ENCODE data around the gene LMO1. TPM values are rescaled to one million over a fixed set of nuclear protein-coding genes. Genes with fewer than 3 reads are reported as not detected.

The LMO1 gene
- total and polyA plus RNA-seq, 10 of the 15 experiments (the other 5 are each of a cell fraction or from before 2014, with no cell fraction given), result not detected

DNA sequence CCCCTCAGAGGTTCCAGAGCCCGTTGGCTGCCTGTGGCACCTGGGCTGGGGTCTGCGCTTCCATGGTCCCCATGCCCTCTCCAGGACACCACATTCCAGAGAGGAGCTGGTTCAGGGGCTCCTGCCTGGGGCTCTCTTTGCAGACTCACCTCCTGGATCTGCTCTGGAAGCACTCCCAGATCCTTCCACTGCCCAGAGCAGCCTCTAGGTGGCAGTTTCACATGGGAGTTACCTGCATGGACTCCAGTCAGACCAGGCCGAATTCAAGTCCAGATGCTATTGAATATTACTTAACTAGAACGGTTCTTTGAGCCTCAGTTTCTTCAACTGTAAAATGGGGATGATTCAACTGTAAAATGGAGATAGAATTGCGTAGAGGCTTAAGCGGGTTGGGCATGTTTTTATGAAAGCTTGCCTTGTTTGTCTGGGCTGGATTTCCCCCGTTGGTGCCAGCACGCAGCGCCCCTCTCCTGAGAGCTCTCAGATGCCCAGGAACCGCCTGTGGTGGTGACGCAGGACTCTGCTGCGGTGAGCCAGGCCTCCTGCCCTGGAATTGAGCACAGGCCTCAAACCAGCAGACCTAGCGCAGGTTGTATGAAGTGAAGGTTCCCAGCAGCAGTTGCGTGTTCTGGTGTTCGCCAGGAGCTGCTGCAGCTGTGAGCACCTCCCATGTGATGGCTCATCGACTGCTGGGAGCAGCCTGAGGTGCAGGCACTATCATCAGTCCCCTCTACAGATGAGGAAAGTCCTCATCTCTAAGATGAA, 44.2 kb downstream of the LMO1 start:
- POLR2A ChIA-PET, result no interaction called here
- in situ Hi-C loops (cut with MboI) (no loop called here), intact Hi-C loops (cut with micrococcal nuclease; ENCODE audit: unreplicated experiment) (loop anchor here (10.0 kb wide), 2 partner anchors 385 to 735 kb away; no protein-coding TSS in a partner anchor)
- TF ChIP-seq HDAC6 (IDR thresholded peaks at IDR 0.05; ENCODE audit: unreplicated experiment) (no peak), IRF4 (IDR thresholded peaks at IDR 0.05; ENCODE audit: low read depth, low read length) (0 out of 2 replicates have a peak, but pooled peaks have one; percentile 34), ZNF24 (IDR thresholded peaks at IDR 0.05) (no peak), SMC3 (IDR thresholded peaks at IDR 0.05; ENCODE audit: borderline replicate concordance, low read length) (peak; percentile 35; the same call in 1 of the 2 replicates), KAT2A (conservative IDR thresholded peaks at IDR 0.05; ENCODE audit: control insufficient read depth, low read depth, low read length) (no peak), RAD21 (IDR thresholded peaks at IDR 0.05; ENCODE audit: insufficient read depth, low read depth, low read length) (peak; percentile 41), HCFC1 (IDR thresholded peaks at IDR 0.05; ENCODE audit: low read length) (no peak), ESRRA (IDR thresholded peaks at IDR 0.05; ENCODE audit: low read length) (no peak)
- TF ChIP-seq, protein P1, sequence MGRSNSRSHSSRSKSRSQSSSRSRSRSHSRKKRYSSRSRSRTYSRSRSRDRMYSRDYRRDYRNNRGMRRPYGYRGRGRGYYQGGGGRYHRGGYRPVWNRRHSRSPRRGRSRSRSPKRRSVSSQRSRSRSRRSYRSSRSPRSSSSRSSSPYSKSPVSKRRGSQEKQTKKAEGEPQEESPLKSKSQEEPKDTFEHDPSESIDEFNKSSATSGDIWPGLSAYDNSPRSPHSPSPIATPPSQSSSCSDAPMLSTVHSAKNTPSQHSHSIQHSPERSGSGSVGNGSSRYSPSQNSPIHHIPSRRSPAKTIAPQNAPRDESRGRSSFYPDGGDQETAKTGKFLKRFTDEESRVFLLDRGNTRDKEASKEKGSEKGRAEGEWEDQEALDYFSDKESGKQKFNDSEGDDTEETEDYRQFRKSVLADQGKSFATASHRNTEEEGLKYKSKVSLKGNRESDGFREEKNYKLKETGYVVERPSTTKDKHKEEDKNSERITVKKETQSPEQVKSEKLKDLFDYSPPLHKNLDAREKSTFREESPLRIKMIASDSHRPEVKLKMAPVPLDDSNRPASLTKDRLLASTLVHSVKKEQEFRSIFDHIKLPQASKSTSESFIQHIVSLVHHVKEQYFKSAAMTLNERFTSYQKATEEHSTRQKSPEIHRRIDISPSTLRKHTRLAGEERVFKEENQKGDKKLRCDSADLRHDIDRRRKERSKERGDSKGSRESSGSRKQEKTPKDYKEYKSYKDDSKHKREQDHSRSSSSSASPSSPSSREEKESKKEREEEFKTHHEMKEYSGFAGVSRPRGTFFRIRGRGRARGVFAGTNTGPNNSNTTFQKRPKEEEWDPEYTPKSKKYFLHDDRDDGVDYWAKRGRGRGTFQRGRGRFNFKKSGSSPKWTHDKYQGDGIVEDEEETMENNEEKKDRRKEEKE (IDR thresholded peaks at IDR 0.05), result no peak
- TF ChIP-seq, protein P2, sequence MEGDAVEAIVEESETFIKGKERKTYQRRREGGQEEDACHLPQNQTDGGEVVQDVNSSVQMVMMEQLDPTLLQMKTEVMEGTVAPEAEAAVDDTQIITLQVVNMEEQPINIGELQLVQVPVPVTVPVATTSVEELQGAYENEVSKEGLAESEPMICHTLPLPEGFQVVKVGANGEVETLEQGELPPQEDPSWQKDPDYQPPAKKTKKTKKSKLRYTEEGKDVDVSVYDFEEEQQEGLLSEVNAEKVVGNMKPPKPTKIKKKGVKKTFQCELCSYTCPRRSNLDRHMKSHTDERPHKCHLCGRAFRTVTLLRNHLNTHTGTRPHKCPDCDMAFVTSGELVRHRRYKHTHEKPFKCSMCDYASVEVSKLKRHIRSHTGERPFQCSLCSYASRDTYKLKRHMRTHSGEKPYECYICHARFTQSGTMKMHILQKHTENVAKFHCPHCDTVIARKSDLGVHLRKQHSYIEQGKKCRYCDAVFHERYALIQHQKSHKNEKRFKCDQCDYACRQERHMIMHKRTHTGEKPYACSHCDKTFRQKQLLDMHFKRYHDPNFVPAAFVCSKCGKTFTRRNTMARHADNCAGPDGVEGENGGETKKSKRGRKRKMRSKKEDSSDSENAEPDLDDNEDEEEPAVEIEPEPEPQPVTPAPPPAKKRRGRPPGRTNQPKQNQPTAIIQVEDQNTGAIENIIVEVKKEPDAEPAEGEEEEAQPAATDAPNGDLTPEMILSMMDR (IDR thresholded peaks at IDR 0.05 in 2 of 3, conservative IDR thresholded peaks at IDR 0.05 in 1 of 3; ENCODE audit: control insufficient read depth in 2 of 3, extremely low read depth in 1 of 3, insufficient read depth in 1 of 3, low read depth in 3 of 3, low read length in 3 of 3), result peak; percentile 71 to 75 (median 71)
- Histone ChIP-seq H3K36me3 (ENCODE audit: control insufficient read depth in 2 of 2, insufficient read depth in 2 of 2, low read length in 1 of 2) (no peaks in the 10 kb centered on the region), H3K4me1 (ENCODE audit: control insufficient read depth, insufficient read depth, low read length) (no peaks in the 10 kb centered on the region; the same call in 1 of the 2 replicates), H3K4me3 (no peak overlapping the region), H3K27me3 (replicated peaks in 1 of 2; ENCODE audit: control insufficient read depth in 2 of 2, insufficient read depth in 2 of 2, low read length in 1 of 2) (no peaks in the 10 kb centered on the region), H3K79me2 (ENCODE audit: control insufficient read depth, insufficient read depth, low read length) (no peaks in the 10 kb centered on the region), H2AFZ (ENCODE audit: control insufficient read depth, low read depth, low read length) (no peak overlapping the region), H3K9me3 (replicated peaks; ENCODE audit: control insufficient read depth, insufficient read depth, low read length) (no peaks in the 10 kb centered on the region), H3K27ac (ENCODE audit: control insufficient read depth, insufficient read depth) (no peak overlapping the region), H3K9ac (ENCODE audit: control insufficient read depth, insufficient read depth, low read length) (no peak overlapping the region), H4K20me1 (ENCODE audit: control insufficient read depth, insufficient read depth) (no peaks in the 10 kb centered on the region), H3K4me2 (ENCODE audit: control insufficient read depth, insufficient read depth) (no peak overlapping the region)
- SMC1A ChIA-PET (ENCODE audit: uncharacterized antibody, unreplicated experiment), result interaction anchor here (1.3 to 3.6 kb wide), 2 partner anchors 15 to 347 kb away, joined by 3 to 20 read pairs; no protein-coding TSS in a partner anchor
- RAD21 ChIA-PET (ENCODE audit: unreplicated experiment), result interaction anchor here (0.6 to 3.6 kb wide), 4 partner anchors 26 to 374 kb away, joined by 3 to 16 read pairs (median 6); partner anchors contain the start of genes LMO1 and STK33
- CTCF ChIA-PET, result interaction anchor here (0.7 to 6.6 kb wide), 15 partner anchors 9 to 742 kb away, joined by 3 to 66 read pairs (median 4); partner anchors contain the start of gene LMO1
- DNase-seq (ENCODE audit: low read depth, low spot score) (no peak), FAIRE-seq (peak; percentile 71), ATAC-seq (peak; percentile 90)
- 44% methylated on average over 16 of the region's 16 CpGs for WGBS (ENCODE audit: insufficient coverage, insufficient replicate concordance, low lambda C conversion rate, missing lambda C conversion rate)
- BruUV-seq (replicated peaks), result no TSS peak

Data from GM12878 (cell line).